H9 (cell line): ENCODE results near the gene ISG15. TPM values are rescaled to one million over a fixed set of nuclear protein-coding genes. Genes with fewer than 3 reads are reported as not detected.

Experiments
- DNase-seq: peaks from one replicate; pipeline ENCODE4 v3.0.0-alpha.2; 2017
- H2AFZ ChIP-seq: one replicate; pipeline ENCODE4 v1.6.1; 2013; ENCODE audit warnings: mild to moderate bottlenecking, low read length, control low read depth, moderate library complexity
- H2AK5ac ChIP-seq: 2 replicates; pipeline ENCODE4 v1.6.1; 2013; ENCODE audit warnings: low read length, control low read depth, mixed read lengths; ENCODE audit not compliant: insufficient read length
- H2BK120ac ChIP-seq: one replicate; pipeline ENCODE4 v1.6.1; 2013; ENCODE audit warnings: low read depth, mild to moderate bottlenecking, low read length, control low read depth, inconsistent platforms; ENCODE audit not compliant: poor library complexity, severe bottlenecking
- H2BK12ac ChIP-seq: 2 replicates; pipeline ENCODE4 v1.6.1; 2013; ENCODE audit warnings: low read length, control low read depth, mixed read lengths, low read depth; ENCODE audit not compliant: insufficient read length
- H2BK15ac ChIP-seq: 2 replicates; pipeline ENCODE4 v1.6.1; 2013; ENCODE audit warnings: low read depth, low read length, control low read depth
- H2BK20ac ChIP-seq: one replicate; pipeline ENCODE4 v1.6.1; 2013; ENCODE audit warnings: low read depth, mild to moderate bottlenecking, low read length, control low read depth, inconsistent platforms; ENCODE audit not compliant: poor library complexity, severe bottlenecking
- H2BK5ac ChIP-seq: 2 replicates; pipeline ENCODE4 v1.6.1; 2013; ENCODE audit warnings: low read length, control low read depth, mixed read lengths; ENCODE audit not compliant: insufficient read length
- H3K14ac ChIP-seq: 2 replicates; pipeline ENCODE4 v1.6.1; 2013; ENCODE audit warnings: low read length, control low read depth; ENCODE audit not compliant: insufficient read depth
- H3K18ac ChIP-seq: 2 replicates; pipeline ENCODE4 v1.6.1; 2013; ENCODE audit warnings: low read depth, mild to moderate bottlenecking, mixed read lengths, low read length, control low read depth; ENCODE audit not compliant: insufficient read length
- H3K23ac ChIP-seq: 2 replicates; pipeline ENCODE4 v1.6.1; 2013; ENCODE audit warnings: low read length, control low read depth, mixed read lengths, low read depth; ENCODE audit not compliant: insufficient read length
- H3K23me2 ChIP-seq: 2 replicates; pipeline ENCODE4 v1.6.1; 2013; ENCODE audit warnings: low read depth, mild to moderate bottlenecking, mixed read lengths, low read length, control low read depth; ENCODE audit not compliant: insufficient read length, poor library complexity, severe bottlenecking
- H3K27ac ChIP-seq: 2 replicates; pipeline ENCODE4 v1.5.1; 2013; ENCODE audit warnings: low read length, control low read depth, mixed read lengths, low read depth; ENCODE audit not compliant: insufficient read length
- H3K27me3 ChIP-seq: 2 replicates; pipeline ENCODE4 v1.6.1; 2013; ENCODE audit warnings: low read length, control low read depth, inconsistent platforms; ENCODE audit not compliant: insufficient read depth
- H3K4ac ChIP-seq: 2 replicates; pipeline ENCODE4 v1.6.1; 2013; ENCODE audit warnings: low read depth, mild to moderate bottlenecking, control low read depth, inconsistent platforms, low read length, moderate library complexity
- H3K4me1 ChIP-seq: 2 replicates; pipeline ENCODE4 v1.6.1; 2013; ENCODE audit warnings: low read length, control low read depth, inconsistent platforms; ENCODE audit not compliant: insufficient read depth
- H3K4me2 ChIP-seq: 2 replicates; pipeline ENCODE4 v1.6.1; 2013; ENCODE audit warnings: low read length, control low read depth, mixed read lengths; ENCODE audit not compliant: insufficient read length, insufficient read depth
- H3K56ac ChIP-seq: 2 replicates; pipeline ENCODE4 v1.6.1; 2013; ENCODE audit warnings: low read depth, mild to moderate bottlenecking, mixed read lengths, low read length, control low read depth; ENCODE audit not compliant: insufficient read length
- H3K79me1 ChIP-seq: 2 replicates; pipeline ENCODE4 v1.6.1; 2013; ENCODE audit warnings: low read depth, mild to moderate bottlenecking, moderate library complexity, low read length, control low read depth, inconsistent platforms; ENCODE audit not compliant: insufficient read depth, poor library complexity, severe bottlenecking
- H3K79me2 ChIP-seq: 2 replicates; pipeline ENCODE4 v1.6.1; 2013; ENCODE audit warnings: low read length, control low read depth, inconsistent platforms; ENCODE audit not compliant: insufficient read depth
- H3K9ac ChIP-seq: 2 replicates; pipeline ENCODE4 v1.6.1; 2013; ENCODE audit warnings: low read length, control low read depth, mixed read lengths; ENCODE audit not compliant: insufficient read length; ENCODE audit errors: extremely low read depth
- H3K9me3 ChIP-seq: one replicate; pipeline ENCODE4 v1.6.1; 2013; ENCODE audit warnings: low read depth, low read length, inconsistent platforms; ENCODE audit not compliant: control insufficient read depth
- H3T11ph ChIP-seq: one replicate; pipeline ENCODE4 v1.6.1; 2013; ENCODE audit warnings: mild to moderate bottlenecking, low read length, control low read depth, inconsistent platforms
- H4K20me1 ChIP-seq: one replicate; pipeline ENCODE4 v1.6.1; 2013; ENCODE audit not compliant: control insufficient read depth, insufficient read length, insufficient read depth
- H4K5ac ChIP-seq: 2 replicates; pipeline ENCODE4 v1.6.1; 2013; ENCODE audit warnings: low read depth, mild to moderate bottlenecking, mixed read lengths, low read length, control low read depth; ENCODE audit not compliant: insufficient read length
- H4K8ac ChIP-seq: replicated peaks from 2 replicates; pipeline ENCODE4 v1.6.1; 2013; ENCODE audit warnings: low read length, control low read depth, mixed read lengths, low read depth; ENCODE audit not compliant: insufficient read length
- H4K91ac ChIP-seq: 2 replicates; pipeline ENCODE4 v1.6.1; 2013; ENCODE audit warnings: low read depth, mild to moderate bottlenecking, moderate library complexity, mixed read lengths, low read length, control low read depth; ENCODE audit not compliant: insufficient read length
- H3K27ac Mint-ChIP-seq, 3 experiments: 2 replicates in 2 of 3; 3 replicates in 1 of 3; pipeline ENCODE4 v1.8.0; 2020 to 2021; ENCODE audit warnings: mixed read lengths in 3 of 3, mild to moderate bottlenecking in 1 of 3, moderate library complexity in 1 of 3
- H3K27me3 Mint-ChIP-seq: 2 replicates; pipeline ENCODE4 v1.8.0; 2021; ENCODE audit warnings: low read depth, mild to moderate bottlenecking, moderate library complexity, mixed read lengths
- H3K36me3 Mint-ChIP-seq, 3 experiments: 2 replicates in 2 of 3; 3 replicates in 1 of 3; pipeline ENCODE4 v1.8.0; 2020 to 2021; ENCODE audit warnings: low read depth in 3 of 3, mixed read lengths in 3 of 3; ENCODE audit not compliant: insufficient read depth in 1 of 3
- H3K4me1 Mint-ChIP-seq, 2 experiments: 2 replicates each; pipeline ENCODE4 v1.8.0; 2020; ENCODE audit warnings: mixed read lengths in 2 of 2
- H3K4me3 Mint-ChIP-seq, 2 experiments: 2 replicates in 1 of 2; 3 replicates in 1 of 2; pipeline ENCODE4 v1.8.0; 2020 to 2021; ENCODE audit warnings: mild to moderate bottlenecking in 2 of 2, mixed read lengths in 2 of 2, moderate library complexity in 1 of 2
- H3K9me3 Mint-ChIP-seq, 2 experiments: 2 replicates in 1 of 2; 3 replicates in 1 of 2; pipeline ENCODE4 v1.8.0; 2020; ENCODE audit warnings: mild to moderate bottlenecking in 2 of 2, mixed read lengths in 2 of 2, moderate library complexity in 1 of 2
- CTCF ChIP-seq: fragments of 200-600 bp; sonication (generic); conservative IDR thresholded peaks from 3 replicates; pipeline ENCODE4 v1.8.0; 2021; ENCODE audit warnings: antibody characterized with exemption, mild to moderate bottlenecking
- WGBS: extraction: QIAGEN DNeasy Blood & Tissue Kit; methylation state at CpG from one replicate; pipeline ENCODE4 v1.1.7; 2013; ENCODE audit warnings: missing lambda C conversion rate, low lambda C conversion rate, mixed read lengths; ENCODE audit not compliant: insufficient read length; ENCODE audit errors: extremely low coverage; 5-methylcytosine and 5-hydroxymethylcytosine counted together
- total RNA-seq: library from RNA; stranded (reverse); gene quantifications from 2 replicates; pipeline ENCODE4 v1.2.1, GENCODE V29; 2021

The ISG15 gene
- total RNA-seq, 1 experiment from 2014 or later = 39.7 TPM

GRCh38 chr1:980137-980571 lies 33.1 kb upstream of the ISG15 start:
- Histone ChIP-seq H4K8ac (no peak overlapping the region), H3K27me3 (peaks cover 2% of the 10 kb centered on the region; the same call in 1 of the 2 replicates), H3K4me2 (no peak overlapping the region), H3T11ph (no peak overlapping the region), H3K9ac (no peak overlapping the region), H2BK12ac (no peak overlapping the region), H2BK15ac (no peak overlapping the region), H3K27ac (no peak overlapping the region), H3K9me3 (no peaks in the 10 kb centered on the region), H2BK5ac (no peak overlapping the region), H3K18ac (no peak overlapping the region), H2AFZ (no peak overlapping the region), H4K5ac (no peak overlapping the region), H3K4me1 (no peaks in the 10 kb centered on the region), H3K79me2 (no peaks in the 10 kb centered on the region), H3K4ac (no peak overlapping the region), H3K56ac (no peak overlapping the region), H3K23me2 (no peaks in the 10 kb centered on the region), H3K23ac (no peak overlapping the region), H4K20me1 (no peaks in the 10 kb centered on the region), H2AK5ac (no peak overlapping the region), H3K14ac (no peak overlapping the region), H2BK20ac (no peak overlapping the region), H2BK120ac (no peak overlapping the region), H3K79me1 (no peaks in the 10 kb centered on the region), H4K91ac (no peak overlapping the region)
- no peak for DNase-seq
- Mint-ChIP-seq H3K27me3 (peaks cover 65% of the 10 kb centered on the region), H3K4me1 (peaks cover 5 to 9% of the 10 kb centered on the region in 2 experiments; a peak in 3 of 4 replicates), H3K9me3 (peaks cover 4 to 6% of the 10 kb centered on the region in 2 experiments), H3K27ac (no peak overlapping the region), H3K36me3 (peaks cover 0 to 6% (median 4%) of the 10 kb centered on the region in 3 experiments; a peak in 4 of 7 replicates), H3K4me3 (no peak overlapping the region)
- no CpG with 5 or more reads among the region's 13 CpGs for WGBS
- TF ChIP-seq CTCF = no peak
